Activated CD8-positive, alpha-beta memory T cell treated with anti-CD3 and anti-CD28 coated beads, Interleukin-2, amount 50 U/mL, for 24 hours (primary cell): Measurements from ENCODE around the gene MFSD2A.
"Not testable (repeated sequence)": the region's sequence is repeated elsewhere in the genome, so short reads cannot be mapped to it uniquely, and the experiment has no call there.

Source experiments
- DNase-seq: peaks from one replicate; pipeline ENCODE4 v3.0.0-alpha.2; 2020; ENCODE audit errors: extremely low read depth

MFSD2A gene

GRCh38 chr1:40003156-40004093 is 48.5 kb downstream of the MFSD2A start:
- no peak for DNase-seq

DNA sequence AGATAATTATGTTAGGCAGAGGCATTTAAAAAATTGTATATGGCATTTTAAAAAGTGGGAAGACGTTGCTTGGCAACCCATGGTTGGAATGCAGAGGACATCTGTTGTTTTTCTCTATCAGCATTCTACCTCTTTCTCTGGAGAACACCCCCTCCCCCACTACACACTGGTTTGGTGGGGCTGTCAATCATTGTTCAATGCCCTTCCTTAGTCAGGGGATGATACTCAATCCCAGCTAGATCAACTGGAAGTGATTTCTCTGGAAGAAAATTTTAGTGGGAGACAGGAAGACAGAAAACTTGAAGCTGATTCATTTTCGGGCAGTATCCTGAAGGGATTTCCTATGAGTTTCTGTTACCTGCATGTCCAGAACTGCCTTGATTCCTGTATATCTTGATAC is 49.9 kb downstream of the MFSD2A start:
- no peak for DNase-seq

DNA sequence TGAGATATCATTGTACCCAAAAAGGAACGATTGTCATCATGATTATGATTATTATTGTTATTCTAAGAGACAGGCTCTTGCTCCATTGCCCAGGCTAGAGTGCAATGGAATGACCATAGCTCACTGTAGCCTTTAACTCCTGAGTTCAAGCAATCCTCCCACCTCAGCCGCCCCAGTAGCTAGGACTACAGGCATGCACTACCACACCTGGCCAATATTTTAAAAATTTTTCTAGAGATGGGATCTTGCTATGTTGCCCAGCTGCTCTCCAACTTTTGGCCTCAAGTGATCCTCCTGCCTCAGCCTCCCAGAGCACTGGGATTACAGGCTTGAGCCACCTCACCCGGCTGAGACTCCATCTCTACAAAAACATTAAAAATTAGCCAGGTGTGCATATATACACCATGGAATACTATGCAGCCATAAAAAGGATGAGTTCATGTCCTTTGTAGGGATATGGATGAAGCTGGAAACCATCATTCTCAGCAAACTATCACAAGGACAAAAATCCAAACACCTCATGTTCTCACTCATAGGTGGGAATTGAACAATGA is 52.6 kb downstream of the MFSD2A start:
- not testable (repeated sequence) for DNase-seq

DNA sequence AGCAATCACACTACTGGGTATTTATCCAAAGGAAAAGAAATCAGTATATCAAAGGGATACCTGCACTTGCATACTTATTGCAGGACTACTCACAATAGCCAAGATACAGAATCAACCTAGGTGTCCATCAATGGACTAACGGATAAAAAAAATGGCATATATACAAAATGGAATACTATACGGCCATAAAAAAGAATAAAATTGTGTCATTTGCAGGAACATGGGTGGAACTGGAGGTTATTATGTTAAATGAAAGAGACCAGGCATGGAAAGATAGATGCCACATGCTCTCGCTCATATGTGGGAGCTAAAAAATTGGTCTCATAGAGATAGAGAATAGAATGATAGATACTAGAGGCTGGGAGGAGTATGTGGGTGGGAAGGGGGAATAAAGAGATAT is 56.3 kb downstream of the MFSD2A start:
- no peak for DNase-seq

GRCh38 chr1:40014253-40014706 is 59.3 kb downstream of the MFSD2A start:
- DNase-seq: no peak

- no peak for DNase-seq
These were observed 60.1 kb downstream of the MFSD2A start for GRCh38 chr1:40014812-40015594.

DNA sequence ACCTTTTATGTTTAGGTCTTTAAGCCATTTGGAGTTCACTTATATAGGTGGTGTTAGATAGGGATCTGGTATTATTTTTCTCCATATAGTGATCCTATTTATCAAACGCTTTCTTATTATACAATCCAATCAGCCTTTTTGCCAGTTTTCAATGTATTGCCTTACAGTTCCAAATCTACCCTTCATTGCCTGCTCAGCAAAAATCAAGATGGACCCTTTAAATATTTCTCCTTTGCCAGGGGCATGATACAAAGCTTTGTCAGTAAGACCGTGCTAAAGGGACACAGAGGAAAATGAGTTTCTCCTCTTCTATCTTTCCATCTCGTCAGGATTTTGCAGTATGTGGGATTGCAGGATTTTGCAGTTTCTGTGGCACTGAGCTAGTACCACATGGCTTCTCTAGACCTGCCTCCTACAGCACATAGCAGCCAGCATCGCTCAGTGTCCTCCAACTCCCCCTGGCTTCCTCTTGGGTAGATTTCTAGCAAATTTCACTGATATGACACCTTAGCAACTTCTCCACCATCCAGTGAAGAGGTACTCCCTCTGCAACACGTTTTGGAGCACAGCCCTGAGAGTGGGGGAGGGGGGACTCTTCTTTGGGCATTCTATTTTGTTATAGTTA is 63.1 kb downstream of the MFSD2A start:
- no peak for DNase-seq
